Endodermal cell (in vitro differentiated cells): ENCODE data around the gene KIAA1328. TPM values are rescaled to one million over a fixed set of nuclear protein-coding genes. Genes with fewer than 3 reads are reported as not detected.

Experiments
- DNase-seq: peaks from one replicate; pipeline ENCODE4 v3.0.0-alpha.2; 2017
- H3K27ac ChIP-seq: 2 replicates; pipeline ENCODE4 v1.5.1; 2013; ENCODE audit warnings: mild to moderate bottlenecking, low read depth, low read length, moderate library complexity
- H3K27me3 ChIP-seq: 2 replicates; pipeline ENCODE4 v1.6.1; 2013; ENCODE audit warnings: mild to moderate bottlenecking, low read length, moderate library complexity; ENCODE audit not compliant: insufficient read depth, control insufficient read depth, poor library complexity, severe bottlenecking
- H3K36me3 ChIP-seq: 2 replicates; pipeline ENCODE4 v1.7.0; 2013; ENCODE audit warnings: mild to moderate bottlenecking, low read length, moderate library complexity; ENCODE audit not compliant: control insufficient read depth, insufficient read depth
- H3K4me1 ChIP-seq: one replicate; pipeline ENCODE4 v1.7.0; 2013; ENCODE audit warnings: low read length; ENCODE audit not compliant: control insufficient read depth, insufficient read depth
- H3K4me3 ChIP-seq: 2 replicates; pipeline ENCODE4 v1.5.1; 2013; ENCODE audit warnings: mild to moderate bottlenecking, low read length, moderate library complexity
- H3K9ac ChIP-seq: 2 replicates; pipeline ENCODE4 v1.6.1; 2013; ENCODE audit warnings: mild to moderate bottlenecking, low read length, moderate library complexity; ENCODE audit not compliant: poor library complexity, severe bottlenecking; ENCODE audit errors: extremely low read depth
- H3K9me3 ChIP-seq: 2 replicates; pipeline ENCODE4 v1.6.1; 2013; ENCODE audit warnings: mild to moderate bottlenecking, low read length, moderate library complexity; ENCODE audit not compliant: control insufficient read depth
- H3K27ac Mint-ChIP-seq: 2 replicates; pipeline ENCODE4 v1.8.0; 2020; ENCODE audit warnings: mixed read lengths
- H3K27me3 Mint-ChIP-seq: 2 replicates; pipeline ENCODE4 v1.8.0; 2021; ENCODE audit warnings: mild to moderate bottlenecking, mixed read lengths; ENCODE audit not compliant: insufficient read depth
- H3K36me3 Mint-ChIP-seq: 2 replicates; pipeline ENCODE4 v1.8.0; 2020; ENCODE audit warnings: low read depth, mixed read lengths
- H3K4me1 Mint-ChIP-seq: 2 replicates; pipeline ENCODE4 v1.8.0; 2020; ENCODE audit warnings: mixed read lengths
- H3K4me3 Mint-ChIP-seq: 2 replicates; pipeline ENCODE4 v1.8.0; 2020; ENCODE audit warnings: mild to moderate bottlenecking, moderate library complexity, mixed read lengths
- H3K9me3 Mint-ChIP-seq: 2 replicates; pipeline ENCODE4 v1.8.0; 2020; ENCODE audit warnings: mild to moderate bottlenecking, mixed read lengths
- CTCF ChIP-seq: fragments of 200-600 bp; sonication (generic); conservative IDR thresholded peaks from 2 replicates; pipeline ENCODE4 v1.5.0; 2021; ENCODE audit warnings: antibody characterized with exemption, mild to moderate bottlenecking
- WGBS, 2 experiments: methylation state at CpG; one replicate each; pipeline versions ENCODE4 v1.1.5 to v1.1.7; 2013; ENCODE audit warnings: missing lambda C conversion rate in 2 of 2, mixed read lengths in 1 of 2; ENCODE audit not compliant: insufficient coverage in 1 of 2, insufficient read length in 1 of 2; 5-methylcytosine and 5-hydroxymethylcytosine counted together
- long read RNA-seq, 4 experiments: library from polyadenylated mRNA in 2 of 4; library from RNA in 1 of 4; library from capped mRNA in 1 of 4; stranded (forward) in 3 of 4; unstranded in 1 of 4; transcript quantifications; one replicate each; pipeline ENCODE4 v2.0.0, GENCODE V29; 2020 to 2021; ENCODE audit warnings: inconsistent platforms in 1 of 4
- polyA plus RNA-seq, 2 experiments: library from polyadenylated mRNA; stranded (reverse); fragments of 50-300 nt; gene quantifications; one replicate each; pipeline ENCODE4 v1.2.3, GENCODE V29; 2013
- total RNA-seq, 2 donors: library from RNA; stranded (reverse); fragmentation: NEBNext Ultra II Directional in 1 of 2; extraction: Animal tissue kit (Norgen Biotek cat#: 25700) in 1 of 2; gene quantifications; 2 replicates in 1 of 2; 3 replicates in 1 of 2; pipeline ENCODE4 v1.2.1, GENCODE V29; 2021

Gene KIAA1328
- 1 to 10 TPM; 7.6 to 8.4 TPM for total RNA-seq
- polyA plus RNA-seq (2013, experiment 1 of 2): 7.5 TPM
- polyA plus RNA-seq (2013, experiment 2 of 2): 7.3 TPM
- long read RNA-seq, experiment 1, partial matches to known transcripts: 0 of 1 reads
- long read RNA-seq, experiment 1, other reads (novel, unspliced or antisense): 1 of 1 reads
- long read RNA-seq, experiment 2, full-length matches to known transcripts: 5 of 9 reads
- long read RNA-seq, experiment 2, partial matches to known transcripts: 0 of 9 reads
- long read RNA-seq, experiment 2, other reads (novel, unspliced or antisense): 4 of 9 reads
- long read RNA-seq, experiment 3, full-length matches to known transcripts: 3 of 26 reads
- long read RNA-seq, experiment 3, partial matches to known transcripts: 6 of 26 reads
- long read RNA-seq, experiment 3, other reads (novel, unspliced or antisense): 17 of 26 reads
- long read RNA-seq, experiment 4, partial matches to known transcripts: 0 of 3 reads
- long read RNA-seq, experiment 4, other reads (novel, unspliced or antisense): 2 of 3 reads

- Mint-ChIP-seq H3K4me1 (peaks cover 17% of the 10 kb centered on the region), H3K36me3 (peaks cover 14% of the 10 kb centered on the region), H3K27me3 (peaks cover 2% of the 10 kb centered on the region), H3K9me3 (no peaks in the 10 kb centered on the region), H3K4me3 (peak within 1 kb of the TSS; percentile 96), H3K27ac (peak within 1 kb of the TSS; percentile 96)
- H3K27me3 ChIP-seq: no peaks in the 10 kb centered on the region
- no peaks in the 10 kb centered on the region for H3K4me1 ChIP-seq
- H3K9ac ChIP-seq: peak within 1 kb of the TSS; percentile 72
- H3K9me3 ChIP-seq: no peaks in the 10 kb centered on the region
- 0 to 1% methylated on average over 15 to 83 of the region's 83 CpGs for WGBS, 2 experiments
- peak; percentile 96 for DNase-seq
- peak within 1 kb of the TSS; percentile 100 for H3K4me3 ChIP-seq
- TF ChIP-seq CTCF: peak; percentile 77
- peaks cover 15% of the 10 kb centered on the region for H3K36me3 ChIP-seq
- H3K27ac ChIP-seq: peak within 1 kb of the TSS; percentile 30
Measured at GRCh38 chr18:36828630-36829361, at the start of gene KIAA1328, which contains the start of gene TPGS2. TSS of gene KIAA1328 (plus strand) at chr18:36829127. CDS start at chr18:36829139, 12 bp downstream. TSS of gene TPGS2 (minus strand) at chr18:36829002. CDS start at chr18:36828767, 235 bp downstream.

GRCh38 chr18:36780748-36781147, 48.2 kb upstream of the KIAA1328 start:
- 85 to 90% methylated on average over 2 of the region's 2 CpGs for WGBS, 2 experiments
- H3K4me1 ChIP-seq: no peaks in the 10 kb centered on the region
- no peaks in the 10 kb centered on the region for H3K27me3 Mint-ChIP-seq
- peaks cover 4% of the 10 kb centered on the region for H3K36me3 Mint-ChIP-seq
- no peak for DNase-seq
- H3K9me3 Mint-ChIP-seq: no peaks in the 10 kb centered on the region
- no peak overlapping the region for H3K4me3 Mint-ChIP-seq
- no peak overlapping the region for H3K4me3 ChIP-seq
- no peak overlapping the region for H3K9ac ChIP-seq
- no peak overlapping the region for H3K27ac Mint-ChIP-seq
- H3K4me1 Mint-ChIP-seq: no peaks in the 10 kb centered on the region
- no peaks in the 10 kb centered on the region for H3K36me3 ChIP-seq
- TF ChIP-seq CTCF: no peak
- H3K9me3 ChIP-seq: no peaks in the 10 kb centered on the region
- H3K27ac ChIP-seq: no peak overlapping the region
- H3K27me3 ChIP-seq: no peaks in the 10 kb centered on the region

GRCh38 chr18:36782710-36783109, 46.2 kb upstream of the KIAA1328 start:
- 94 to 96% methylated on average over 8 to 9 of the region's 9 CpGs for WGBS, 2 experiments
- no peak overlapping the region for H3K9ac ChIP-seq
- no peak for DNase-seq
- H3K27ac ChIP-seq: no peak overlapping the region
- Mint-ChIP-seq H3K36me3 (peaks cover 4% of the 10 kb centered on the region), H3K4me3 (no peak overlapping the region), H3K27me3 (no peaks in the 10 kb centered on the region), H3K9me3 (no peaks in the 10 kb centered on the region), H3K27ac (no peak overlapping the region), H3K4me1 (peaks cover 5% of the 10 kb centered on the region)
- H3K4me3 ChIP-seq: no peak overlapping the region
- no peaks in the 10 kb centered on the region for H3K9me3 ChIP-seq
- peaks cover 5% of the 10 kb centered on the region for H3K4me1 ChIP-seq
- no peaks in the 10 kb centered on the region for H3K27me3 ChIP-seq
- TF ChIP-seq CTCF: no peak
- no peaks in the 10 kb centered on the region for H3K36me3 ChIP-seq
